Uterus (tissue), 2 donors: ENCODE data around the gene TCF12.

Experiments
- CTCF ChIP-seq, 4 experiments: fragments of 200-600 bp in 2 of 4; fragments of 450-650 bp in 2 of 4; sonication (generic) in 2 of 4; IDR thresholded peaks; one replicate each; pipeline ENCODE4 v1.5.1; 2016 to 2019; ENCODE audit warnings: antibody characterized with exemption in 4 of 4, mild to moderate bottlenecking in 2 of 4, moderate library complexity in 1 of 4
- POLR2A ChIP-seq, 2 donors: fragments of 450-650 bp; IDR thresholded peaks; one replicate each; pipeline ENCODE4 v1.6.1; 2016; ENCODE audit warnings: antibody characterized with exemption in 2 of 2, mild to moderate bottlenecking in 1 of 2, moderate library complexity in 1 of 2

GRCh38 chr15:57019496-57020160, 101.2 kb downstream of the TCF12 start:
- no peak for TF ChIP-seq CTCF (IDR thresholded peaks at IDR 0.05)
- no peak for TF ChIP-seq POLR2A (IDR thresholded peaks at IDR 0.05)
